Thoracic aorta (tissue), 2 donors: ENCODE measurements around the gene OMP. TPM values are rescaled to one million over a fixed set of nuclear protein-coding genes. Genes with fewer than 3 reads are reported as not detected.

Source experiments
- ATAC-seq: fragments of 150-250 bp; one replicate; pipeline ENCODE4 v1.8.0; 2017; ENCODE audit warnings: low read depth; ENCODE audit not compliant: insufficient number of reproducible peaks, low FRiP score
- DNase-seq: peaks from one replicate; pipeline ENCODE4 v3.0.0-alpha.2; 2020; ENCODE audit warnings: low spot score
- H3K27ac ChIP-seq, 2 donors: fragments of 200-600 bp; sonication (generic); 1 replicate in 1 of 2; 2 replicates in 1 of 2; pipeline ENCODE4 v1.5.1; 2016; ENCODE audit warnings: mild to moderate bottlenecking in 2 of 2, moderate library complexity in 2 of 2
- H3K27me3 ChIP-seq: fragments of 200-600 bp; sonication (generic); replicated peaks from 2 replicates; pipeline ENCODE4 v1.6.0; 2016; ENCODE audit warnings: mild to moderate bottlenecking; ENCODE audit not compliant: insufficient read depth
- H3K36me3 ChIP-seq: fragments of 200-600 bp; sonication (generic); one replicate; pipeline ENCODE4 v1.5.1; 2016
- H3K4me1 ChIP-seq, 2 donors: fragments of 200-600 bp; sonication (generic); 1 replicate in 1 of 2; 2 replicates in 1 of 2; pipeline versions ENCODE4 v1.5.1 to v1.6.0; 2016; ENCODE audit warnings: low read depth in 2 of 2, mild to moderate bottlenecking in 1 of 2; ENCODE audit not compliant: control insufficient read depth in 1 of 2
- H3K4me3 ChIP-seq: fragments of 200-600 bp; sonication (generic); 2 replicates; pipeline ENCODE4 v1.5.1; 2016; ENCODE audit warnings: mild to moderate bottlenecking
- H3K9me3 ChIP-seq: fragments of 200-600 bp; sonication (generic); 2 replicates; pipeline ENCODE4 v1.5.1; 2016
- total RNA-seq, 2 donors: library from RNA; depleted of rRNA; stranded (reverse); fragments of >200 nt; gene quantifications; one replicate each; pipeline versions ENCODE4 v1.1.0 to v1.2.3, GENCODE V29; 2016
- TF ChIP-seq, protein P1 (sequence below): fragments of 200-600 bp; sonication (generic); IDR thresholded peaks from one replicate; pipeline ENCODE4 v1.5.1; 2019; ENCODE audit warnings: antibody characterized with exemption

The OMP gene
- total RNA-seq, 2 donors from 2014 or later: not detected

DNA sequence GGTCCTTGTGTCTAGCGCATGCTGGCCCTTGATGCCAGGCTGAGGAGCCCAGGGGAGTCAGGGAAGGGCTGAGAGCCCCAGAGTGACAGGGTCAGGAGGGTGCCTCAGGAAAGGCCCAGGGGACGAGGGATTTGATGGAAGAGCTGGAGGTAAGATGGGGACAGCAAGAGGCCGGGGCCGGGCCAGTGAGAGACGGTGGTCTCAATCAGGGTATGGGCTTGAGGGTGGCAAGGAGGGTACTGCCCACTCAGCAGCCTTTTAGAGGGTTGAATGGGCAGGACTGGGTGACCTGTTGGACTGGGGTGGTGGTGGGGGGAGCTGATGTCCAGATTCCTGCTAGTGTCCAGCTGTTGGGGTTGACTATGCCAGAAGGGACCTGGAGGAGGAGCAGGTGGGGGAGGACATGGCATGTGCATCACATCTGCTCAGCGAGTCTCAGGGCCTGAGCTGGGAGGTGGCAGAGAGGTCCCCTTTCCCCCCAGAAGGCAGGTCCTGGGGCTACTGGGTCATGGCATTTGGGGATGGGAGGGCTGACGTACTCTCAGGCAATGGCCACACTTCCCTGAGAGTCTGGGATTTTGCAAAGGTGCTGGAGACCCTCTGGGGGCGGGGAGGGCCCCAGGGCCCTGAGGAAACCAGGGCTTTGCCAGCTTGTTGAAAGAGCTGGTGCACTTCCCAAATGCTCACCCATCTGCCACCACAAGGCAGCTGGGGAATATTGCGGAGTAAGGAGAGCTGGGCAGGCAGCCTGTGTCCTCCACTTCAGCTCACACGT is 43.8 kb downstream of the OMP start:
- Histone ChIP-seq H3K36me3 (no peaks in the 10 kb centered on the region), H3K27ac (no peak overlapping the region), H3K9me3 (no peaks in the 10 kb centered on the region), H3K27me3 (no peaks in the 10 kb centered on the region), H3K4me3 (no peak overlapping the region), H3K4me1 (no peaks in the 10 kb centered on the region)
- TF ChIP-seq, protein P1, sequence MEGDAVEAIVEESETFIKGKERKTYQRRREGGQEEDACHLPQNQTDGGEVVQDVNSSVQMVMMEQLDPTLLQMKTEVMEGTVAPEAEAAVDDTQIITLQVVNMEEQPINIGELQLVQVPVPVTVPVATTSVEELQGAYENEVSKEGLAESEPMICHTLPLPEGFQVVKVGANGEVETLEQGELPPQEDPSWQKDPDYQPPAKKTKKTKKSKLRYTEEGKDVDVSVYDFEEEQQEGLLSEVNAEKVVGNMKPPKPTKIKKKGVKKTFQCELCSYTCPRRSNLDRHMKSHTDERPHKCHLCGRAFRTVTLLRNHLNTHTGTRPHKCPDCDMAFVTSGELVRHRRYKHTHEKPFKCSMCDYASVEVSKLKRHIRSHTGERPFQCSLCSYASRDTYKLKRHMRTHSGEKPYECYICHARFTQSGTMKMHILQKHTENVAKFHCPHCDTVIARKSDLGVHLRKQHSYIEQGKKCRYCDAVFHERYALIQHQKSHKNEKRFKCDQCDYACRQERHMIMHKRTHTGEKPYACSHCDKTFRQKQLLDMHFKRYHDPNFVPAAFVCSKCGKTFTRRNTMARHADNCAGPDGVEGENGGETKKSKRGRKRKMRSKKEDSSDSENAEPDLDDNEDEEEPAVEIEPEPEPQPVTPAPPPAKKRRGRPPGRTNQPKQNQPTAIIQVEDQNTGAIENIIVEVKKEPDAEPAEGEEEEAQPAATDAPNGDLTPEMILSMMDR: no peak
- no peak for DNase-seq
- no peak for ATAC-seq

DNA sequence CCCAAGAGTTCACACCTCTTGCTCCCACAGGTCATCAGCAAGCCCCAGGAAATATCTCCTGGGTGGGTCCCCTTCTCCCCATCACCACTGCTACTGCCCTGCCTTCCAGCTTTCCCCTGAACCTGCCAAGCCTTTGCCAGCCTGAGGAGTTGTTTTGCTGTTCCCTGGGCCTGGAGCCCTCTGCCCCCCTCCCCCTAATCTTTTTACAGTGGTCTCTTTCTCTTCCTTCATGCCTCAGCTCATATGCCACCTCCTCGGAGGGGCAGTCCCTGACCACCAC is 44.3 kb downstream of the OMP start:
- Histone ChIP-seq H3K27ac (no peak overlapping the region), H3K4me3 (no peak overlapping the region), H3K27me3 (no peaks in the 10 kb centered on the region), H3K9me3 (no peaks in the 10 kb centered on the region), H3K36me3 (no peaks in the 10 kb centered on the region), H3K4me1 (no peaks in the 10 kb centered on the region)
- DNase-seq: no peak
- TF ChIP-seq, protein P1: no peak
- ATAC-seq: no peak

DNA sequence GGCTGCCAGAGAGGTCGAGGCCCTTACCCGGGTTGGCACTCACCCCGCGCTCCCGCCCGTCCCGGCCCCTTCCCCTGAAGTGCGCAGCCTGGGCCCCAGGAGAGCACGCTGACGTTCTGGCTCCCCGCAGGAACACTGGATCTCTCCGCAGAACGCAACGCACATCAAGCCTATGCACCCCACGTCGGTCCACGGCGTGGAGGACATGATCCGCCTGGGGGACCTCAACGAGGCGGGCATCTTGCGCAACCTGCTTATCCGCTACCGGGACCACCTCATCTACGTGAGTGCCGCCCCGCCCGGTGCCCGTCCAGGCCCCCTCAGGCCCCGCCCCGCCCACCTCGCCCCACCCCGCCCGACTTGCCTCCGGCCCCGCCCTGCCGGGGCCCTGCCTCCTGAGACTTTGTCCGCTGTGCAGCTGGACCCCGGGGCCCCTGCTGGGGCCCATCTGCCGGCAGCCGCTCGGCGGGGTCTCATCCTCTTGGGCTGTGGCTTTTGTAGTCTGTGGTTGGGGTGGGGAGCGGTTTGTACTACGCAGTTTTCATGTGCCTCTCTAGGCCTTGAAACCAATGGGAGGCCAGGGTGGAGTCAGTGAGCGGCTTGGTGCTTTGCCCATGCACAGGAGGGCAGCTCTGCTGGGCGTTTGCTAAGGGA is 45.2 kb downstream of the OMP start:
- no peak overlapping the region for H3K27ac ChIP-seq
- no peaks in the 10 kb centered on the region for H3K27me3 ChIP-seq
- TF ChIP-seq, protein P1: no peak
- H3K36me3 ChIP-seq: no peaks in the 10 kb centered on the region
- no peaks in the 10 kb centered on the region for H3K9me3 ChIP-seq
- no peak for DNase-seq
- no peak for ATAC-seq
- H3K4me1 ChIP-seq: peaks cover 0 to under 1% of the 10 kb centered on the region in 2 donors
- peak overlapping the region; percentile 50 for H3K4me3 ChIP-seq

DNA sequence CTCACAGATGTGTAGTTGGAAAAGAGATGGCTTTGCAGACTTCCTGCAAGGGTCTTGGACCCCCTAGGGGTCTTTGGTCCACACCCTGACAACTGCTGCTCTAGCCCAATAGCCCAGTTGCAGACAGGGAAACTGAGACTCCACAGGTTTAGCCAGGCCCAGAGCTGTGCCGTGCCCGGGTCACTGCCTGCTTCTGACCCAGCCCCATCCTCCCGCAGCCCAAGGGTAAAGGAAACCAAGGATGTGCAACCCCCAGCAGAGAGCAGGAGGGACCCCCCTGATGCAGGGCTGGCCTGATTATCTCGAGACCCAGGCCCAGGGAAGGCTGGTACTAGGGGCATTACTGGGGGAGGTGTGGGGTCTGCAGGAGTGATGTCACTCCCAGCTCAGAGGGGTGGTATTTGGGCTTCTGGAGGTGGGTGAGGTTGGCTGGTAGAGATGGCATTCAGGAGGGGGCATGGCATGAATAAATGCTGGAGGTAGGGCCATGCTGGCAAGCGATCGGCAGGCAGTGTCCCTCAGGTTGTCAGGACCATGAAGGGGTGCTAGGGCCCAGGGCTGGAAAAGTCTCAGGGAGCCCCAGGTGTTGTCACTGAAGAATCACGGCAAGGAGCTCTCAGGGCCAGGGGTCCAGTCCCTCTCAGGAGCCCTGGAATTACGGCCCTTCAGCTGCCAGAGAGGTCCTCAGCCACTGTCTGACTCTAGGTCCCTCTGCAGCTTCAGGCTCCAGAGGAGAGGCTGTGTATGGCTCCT is 46.5 kb downstream of the OMP start:
- TF ChIP-seq, protein P1: no peak
- no peak for ATAC-seq
- peaks cover 3 to 14% of the 10 kb centered on the region in 2 donors for H3K4me1 ChIP-seq
- H3K36me3 ChIP-seq: no peaks in the 10 kb centered on the region
- no peak overlapping the region for H3K27ac ChIP-seq
- H3K27me3 ChIP-seq: no peaks in the 10 kb centered on the region
- H3K4me3 ChIP-seq: no peak overlapping the region
- no peaks in the 10 kb centered on the region for H3K9me3 ChIP-seq
- DNase-seq: no peak

DNA sequence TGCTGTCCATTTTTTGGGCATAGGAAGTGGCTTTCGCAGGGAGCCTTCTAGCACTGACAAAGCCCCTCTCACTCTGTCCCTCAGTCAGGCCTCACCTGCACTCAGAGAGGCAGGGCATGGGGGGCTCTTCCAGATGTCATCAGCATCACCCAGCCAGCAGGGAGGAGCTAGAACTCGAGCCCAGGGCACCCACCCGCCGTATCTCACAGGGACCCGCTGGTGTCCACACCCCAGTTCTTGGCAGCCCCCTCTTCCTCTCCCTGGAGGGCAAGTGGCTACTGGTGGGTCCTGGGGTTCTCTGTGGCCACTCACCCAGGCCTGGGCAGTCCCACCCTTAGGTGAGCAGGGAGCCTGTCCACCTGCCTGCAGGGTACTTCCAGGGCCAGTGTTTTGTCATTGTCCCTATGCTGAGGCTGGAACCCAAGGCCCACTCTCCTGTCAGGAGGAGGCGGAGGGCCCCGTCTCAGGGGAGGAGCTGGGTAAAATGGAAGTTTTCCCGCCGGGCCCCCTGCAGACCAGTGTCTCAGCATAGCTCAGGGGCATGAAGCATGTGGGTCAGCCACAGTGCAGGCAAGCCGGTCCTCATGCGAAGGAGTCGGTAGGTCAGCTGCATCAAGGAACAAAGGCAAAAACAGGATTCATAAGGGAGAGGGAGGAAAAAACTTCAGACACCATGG is 47.2 kb downstream of the OMP start:
- ATAC-seq: no peak
- TF ChIP-seq, protein P1: no peak
- H3K4me1 ChIP-seq: peaks cover 9 to 21% of the 10 kb centered on the region in 2 donors
- H3K27ac ChIP-seq: no peak overlapping the region
- H3K9me3 ChIP-seq: no peaks in the 10 kb centered on the region
- H3K36me3 ChIP-seq: no peaks in the 10 kb centered on the region
- H3K4me3 ChIP-seq: no peak overlapping the region
- no peaks in the 10 kb centered on the region for H3K27me3 ChIP-seq
- no peak for DNase-seq
